ENCODE data around the gene TSPEAR.

The TSPEAR gene

DNA sequence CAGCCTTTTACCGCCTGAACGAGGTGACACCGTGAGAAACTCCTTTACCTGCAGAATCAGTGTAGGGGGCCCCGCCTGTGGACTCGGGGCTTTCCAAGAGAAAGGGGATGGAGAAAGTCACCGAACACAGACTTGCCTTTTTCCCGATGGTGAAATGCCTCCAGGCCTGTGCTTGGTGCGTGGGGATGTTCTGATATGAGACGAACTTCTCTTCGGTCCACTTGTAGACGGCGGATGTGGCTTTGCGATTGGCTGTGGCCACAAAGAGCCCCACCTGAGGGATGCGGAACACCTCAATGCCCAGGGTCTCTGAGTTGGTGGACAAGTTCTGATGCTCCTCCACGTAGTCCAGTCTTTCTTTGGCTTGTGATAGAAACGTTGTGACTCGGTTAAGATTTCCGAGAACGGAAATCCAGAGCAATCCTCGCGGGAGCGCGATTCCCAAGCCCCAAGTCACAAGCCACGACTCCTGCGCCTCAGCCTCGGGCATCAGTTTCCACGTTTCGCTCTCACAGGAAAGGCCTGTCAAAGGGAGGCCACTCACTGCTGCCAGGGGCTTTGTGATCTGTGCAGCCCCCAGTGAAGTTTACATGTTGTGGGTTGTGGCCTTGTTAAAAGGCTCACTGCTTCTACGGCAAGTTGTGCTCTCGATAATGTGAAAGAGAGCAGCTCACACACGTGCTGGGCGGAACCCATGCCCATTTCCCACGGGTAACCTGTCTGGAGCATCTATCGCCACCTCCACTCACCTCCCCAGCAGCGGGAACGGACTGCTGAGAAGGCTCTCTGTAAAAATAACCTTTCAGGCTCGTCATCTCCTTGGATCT lies 184.0 kb downstream of the TSPEAR start:
- intact Hi-C loops (cut with DNase I), result no loop called here
- DNase-seq, result peak in 3 of 10 donors; percentile 8 to 39 (median 19)

DNA sequence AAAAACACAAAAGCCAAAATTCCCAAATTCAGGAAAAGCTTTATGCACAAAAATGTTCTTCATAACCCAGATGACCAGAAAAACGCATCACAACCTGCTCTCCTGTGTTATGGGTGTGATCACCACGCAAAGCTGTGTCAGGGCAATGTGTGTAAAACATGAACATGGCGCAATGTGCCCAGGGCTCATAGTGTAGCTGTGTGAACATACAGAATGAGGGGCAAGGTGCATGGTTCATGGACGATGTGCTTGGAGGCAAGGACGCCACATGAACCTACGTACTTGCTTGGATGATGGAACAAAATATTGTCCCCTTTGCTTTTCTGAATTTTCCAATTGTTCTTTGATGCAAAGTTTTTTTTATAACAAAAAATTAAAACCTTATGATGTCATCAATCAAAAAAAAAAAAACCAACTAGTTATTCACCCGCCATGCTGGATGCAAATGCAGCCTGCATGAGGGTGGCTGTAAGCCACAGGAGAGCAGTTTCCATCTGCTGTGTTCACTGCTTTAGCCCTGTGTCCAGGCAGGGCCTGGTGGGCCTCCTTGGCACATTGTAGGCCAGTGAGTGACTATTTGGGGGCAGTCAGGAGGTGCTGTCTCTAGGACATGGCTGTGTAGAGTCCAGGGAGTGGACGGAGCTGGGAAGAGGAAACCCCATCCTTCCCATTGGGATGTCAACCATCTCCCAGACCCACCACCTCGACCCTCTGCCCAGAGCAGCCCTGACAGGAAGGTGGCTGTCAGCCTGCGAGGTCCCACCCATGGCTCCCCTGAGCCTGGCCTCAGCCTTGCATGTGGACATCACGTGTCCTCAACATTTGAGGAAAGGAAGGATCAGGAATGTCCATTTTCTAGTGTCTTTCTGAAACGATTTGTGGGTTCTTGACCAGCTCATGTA lies 185.0 kb downstream of the TSPEAR start:
- intact Hi-C loops (cut with DNase I), result no loop called here
- peak in 6 of 10 donors; percentile 1 to 69 (median 20) for DNase-seq

DNA sequence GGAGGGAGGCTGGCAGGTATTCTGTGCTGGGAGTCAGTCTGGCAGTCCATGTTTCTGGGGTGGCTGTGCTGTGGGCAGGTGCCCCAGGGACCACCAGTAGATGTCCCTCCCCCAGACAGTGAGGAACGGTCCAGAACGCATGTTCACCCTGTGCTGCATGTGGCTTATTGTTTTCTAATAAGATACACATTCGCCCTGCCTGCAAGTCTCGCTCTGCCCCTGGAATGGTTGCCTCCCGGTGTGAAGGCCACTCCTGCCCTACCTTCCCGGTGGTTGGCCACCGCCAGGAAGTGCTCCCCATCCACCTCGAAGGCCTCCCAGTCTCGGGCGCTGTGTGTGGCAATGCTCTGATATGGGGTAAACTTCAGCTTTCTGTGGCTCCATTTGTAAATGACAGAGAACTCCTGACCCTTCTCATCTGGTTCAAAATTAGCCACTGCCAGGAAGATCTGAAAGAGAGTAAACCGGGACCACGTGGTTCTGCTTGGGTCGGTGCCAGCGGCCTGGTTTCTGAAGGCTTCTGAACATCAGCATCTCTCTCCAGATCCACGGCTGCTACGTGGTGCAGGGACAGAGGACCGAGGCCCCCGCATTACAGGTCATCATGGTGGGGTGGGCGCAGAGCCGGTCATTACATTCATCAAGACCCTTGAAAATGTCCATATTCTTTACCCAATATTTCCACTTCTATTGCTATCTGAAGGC lies 185.8 kb downstream of the TSPEAR start:
- DNase-seq, result peak in 6 of 10 donors; percentile 7 to 81 (median 48)
- intact Hi-C loops (cut with DNase I), result no loop called here

DNA sequence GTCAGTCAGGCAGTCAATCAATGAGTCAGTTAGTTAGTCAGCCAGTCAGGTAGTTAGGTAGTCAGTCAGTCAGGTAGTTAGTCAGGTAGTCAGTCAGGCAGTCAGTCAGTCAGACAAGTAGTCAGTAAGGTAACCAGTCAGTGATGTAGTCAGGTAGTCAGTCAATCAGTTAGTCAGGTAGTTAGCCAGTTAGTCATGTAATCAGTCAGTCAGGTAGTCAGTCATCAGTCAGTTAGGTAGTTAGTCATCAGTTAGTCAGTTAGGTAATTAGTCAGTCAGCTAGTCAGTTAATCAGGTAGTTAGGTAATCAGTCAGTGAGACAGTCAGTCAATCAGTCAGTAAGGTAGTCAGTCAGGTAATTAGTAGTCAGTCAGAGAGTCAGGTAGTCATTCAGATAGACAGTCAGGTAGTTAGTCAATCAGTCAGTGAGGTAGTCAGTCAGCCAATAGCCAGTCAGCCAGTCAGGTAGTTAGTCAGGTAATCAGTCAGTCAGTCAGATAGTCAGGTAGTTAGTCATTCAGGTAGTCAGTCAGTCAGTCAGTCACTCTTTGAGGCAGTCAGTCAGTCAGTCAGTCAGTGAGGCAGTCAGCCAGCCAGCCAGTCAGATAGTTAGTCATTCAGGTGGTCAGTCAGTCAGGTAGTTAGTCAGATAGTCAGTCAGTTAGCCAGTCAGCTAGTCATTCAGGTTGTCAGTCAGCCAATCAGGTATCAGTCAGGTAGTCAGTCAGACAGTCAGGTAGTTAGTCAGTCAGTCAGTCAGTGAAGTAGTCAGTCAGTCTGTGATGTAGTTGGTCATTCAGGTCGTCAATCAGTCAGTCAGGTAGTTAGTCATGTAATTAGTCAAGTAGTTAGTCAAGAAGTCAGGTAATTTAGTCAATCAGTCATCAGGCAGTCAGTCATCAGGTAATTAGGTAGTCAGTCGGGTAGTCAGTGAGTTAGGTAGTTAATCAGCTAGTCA lies 186.7 kb downstream of the TSPEAR start:
- DNase-seq, result no peak
- intact Hi-C loops (cut with DNase I), result no loop called here

DNA sequence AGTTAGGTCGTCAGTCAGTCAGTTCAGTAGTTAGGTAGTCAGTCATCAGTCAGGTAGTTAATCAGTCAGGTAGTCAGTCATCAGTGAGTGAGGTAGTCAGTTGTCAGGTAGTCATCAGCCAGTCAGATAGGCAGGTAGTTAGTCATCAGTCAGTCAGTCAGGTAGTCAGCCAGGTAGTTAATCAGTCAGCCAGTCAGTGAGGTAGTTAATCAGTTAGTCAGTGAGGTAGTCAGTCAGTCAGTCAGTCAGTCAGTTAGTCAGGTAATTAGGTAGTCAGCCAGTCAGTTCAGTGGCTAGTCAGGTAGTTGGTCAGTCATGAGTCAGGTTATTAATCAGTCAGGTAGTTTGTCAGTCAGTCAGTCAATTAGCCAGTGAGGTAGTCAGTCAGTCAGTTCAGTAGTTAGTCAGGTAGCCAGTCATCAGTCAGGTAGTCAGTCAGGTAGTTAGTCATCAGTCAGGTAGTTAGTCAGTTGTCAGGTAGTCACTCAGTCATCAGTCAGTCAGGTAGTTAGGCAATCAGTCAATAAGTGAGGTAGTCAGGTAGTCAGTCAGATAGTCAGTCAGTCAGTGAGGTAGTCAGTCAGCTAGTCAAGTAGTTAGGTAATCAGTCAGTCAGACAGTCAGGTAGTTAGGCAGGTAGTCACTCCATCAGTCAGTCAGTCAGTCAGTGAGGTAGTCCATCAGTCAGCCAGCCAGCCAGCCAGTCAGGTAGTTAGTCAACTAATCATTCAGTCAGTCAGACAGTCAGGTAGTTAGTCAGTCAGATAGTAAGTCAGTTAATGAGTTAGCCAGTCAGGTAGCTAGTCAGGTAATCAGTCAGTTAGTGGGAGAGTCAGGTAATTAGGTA lies 187.6 kb downstream of the TSPEAR start:
- intact Hi-C loops (cut with DNase I), result no loop called here
- no peak for DNase-seq

DNA sequence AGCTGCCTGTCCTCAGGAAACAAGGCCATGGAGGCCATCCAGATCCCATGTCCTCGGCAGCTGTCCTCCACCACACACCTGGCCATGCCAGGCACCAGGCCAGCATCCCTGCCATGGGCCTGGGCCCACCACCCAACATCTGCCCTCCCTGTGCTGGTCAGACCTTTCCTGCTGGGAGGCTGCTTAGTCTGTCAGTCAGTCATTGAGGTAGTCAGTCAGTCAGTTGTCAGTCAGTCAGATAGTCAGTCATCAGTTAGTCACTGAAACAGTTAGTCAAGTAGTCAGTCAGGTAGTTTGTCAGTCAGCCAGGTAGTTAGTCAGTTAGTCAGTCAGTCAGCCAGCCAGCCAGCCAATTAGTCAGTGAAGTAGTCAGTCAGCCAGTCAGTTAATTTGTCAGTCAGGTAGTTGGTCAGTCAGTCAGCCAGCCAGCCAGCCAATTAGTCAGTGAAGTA lies 188.6 kb downstream of the TSPEAR start:
- intact Hi-C loops (cut with DNase I), result no loop called here
- DNase-seq, result peak in 1 of 10 donors; percentile 5

DNA sequence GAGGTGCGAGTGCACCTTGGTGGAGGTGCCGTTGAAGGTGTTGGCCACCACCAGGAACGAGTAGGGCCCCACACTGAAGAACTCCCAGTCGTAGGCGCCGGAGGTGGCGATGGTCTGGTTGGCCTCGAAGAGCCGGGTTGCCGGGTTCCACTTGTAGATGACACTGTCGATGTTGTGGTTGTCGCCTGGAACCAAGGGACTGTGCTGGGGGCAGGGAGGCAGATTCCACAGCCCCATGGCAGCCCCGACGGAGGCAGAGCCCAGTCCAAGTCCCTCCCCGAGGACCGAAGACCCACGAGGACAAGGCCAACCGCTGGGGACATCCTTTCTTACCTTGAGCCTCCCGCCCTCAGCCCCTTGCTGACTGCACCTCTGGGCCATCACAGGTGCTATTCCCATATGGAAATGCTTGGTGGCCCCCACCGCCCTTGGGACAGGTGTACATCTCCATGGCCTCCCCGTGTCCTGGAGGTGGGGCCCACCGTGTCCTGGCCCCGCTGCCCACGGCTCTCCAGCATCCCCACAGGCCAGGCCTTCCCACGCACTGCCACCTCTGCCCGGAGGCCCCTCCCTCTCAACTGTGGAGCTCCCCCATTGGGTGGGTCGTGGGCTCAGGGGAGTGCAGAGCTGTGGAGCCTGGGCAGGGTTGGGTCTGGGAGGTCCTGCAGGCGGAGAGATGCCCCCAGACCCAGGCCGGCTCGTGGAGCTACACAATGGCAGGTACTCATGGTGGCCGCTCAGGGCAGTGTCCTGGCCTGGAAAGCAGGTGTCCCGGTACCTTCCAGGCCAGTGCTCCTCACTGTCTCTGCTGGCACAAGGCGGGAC lies 189.2 kb downstream of the TSPEAR start:
- intact Hi-C loops (cut with DNase I), result no loop called here

DNA sequence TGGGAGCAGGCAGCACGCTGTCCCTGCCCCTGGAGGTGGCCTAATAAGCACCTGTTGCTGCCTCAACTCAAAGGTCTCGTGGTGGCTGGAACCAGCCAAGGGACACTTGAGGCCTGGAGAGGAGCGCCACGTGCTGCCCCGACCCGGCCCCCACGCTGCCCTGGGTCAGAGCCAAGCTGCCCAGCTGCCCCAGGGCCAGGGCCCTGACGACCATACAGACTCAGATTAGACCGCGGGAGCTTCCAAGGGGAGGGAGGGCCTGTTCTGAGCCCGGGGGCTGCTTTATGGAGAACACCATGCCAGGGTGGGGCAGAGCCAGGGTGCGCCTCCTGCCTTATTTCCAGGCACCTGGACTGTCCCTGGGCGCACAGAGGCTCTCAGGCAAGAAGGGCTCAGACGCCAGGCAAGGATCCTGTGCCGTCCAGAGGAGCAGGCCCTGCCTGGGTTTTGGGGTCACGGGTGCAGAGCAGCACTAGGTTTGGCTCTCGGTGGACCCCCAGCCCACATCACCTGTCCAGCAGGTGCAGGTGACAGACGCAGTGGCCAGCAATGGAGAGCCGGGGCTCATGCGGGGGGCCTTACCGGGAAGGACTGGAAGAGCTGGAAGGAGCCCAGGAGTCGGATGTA lies 190.0 kb downstream of the TSPEAR start:
- DNase-seq, result peak in 5 of 10 donors; percentile 2 to 81 (median 58)
- intact Hi-C loops (cut with DNase I), result no loop called here

More for the DNA sequence above, 189.2 kb downstream of the TSPEAR start:
- peak in 6 of 10 donors; percentile 1 to 72 (median 22) for DNase-seq

DNA sequence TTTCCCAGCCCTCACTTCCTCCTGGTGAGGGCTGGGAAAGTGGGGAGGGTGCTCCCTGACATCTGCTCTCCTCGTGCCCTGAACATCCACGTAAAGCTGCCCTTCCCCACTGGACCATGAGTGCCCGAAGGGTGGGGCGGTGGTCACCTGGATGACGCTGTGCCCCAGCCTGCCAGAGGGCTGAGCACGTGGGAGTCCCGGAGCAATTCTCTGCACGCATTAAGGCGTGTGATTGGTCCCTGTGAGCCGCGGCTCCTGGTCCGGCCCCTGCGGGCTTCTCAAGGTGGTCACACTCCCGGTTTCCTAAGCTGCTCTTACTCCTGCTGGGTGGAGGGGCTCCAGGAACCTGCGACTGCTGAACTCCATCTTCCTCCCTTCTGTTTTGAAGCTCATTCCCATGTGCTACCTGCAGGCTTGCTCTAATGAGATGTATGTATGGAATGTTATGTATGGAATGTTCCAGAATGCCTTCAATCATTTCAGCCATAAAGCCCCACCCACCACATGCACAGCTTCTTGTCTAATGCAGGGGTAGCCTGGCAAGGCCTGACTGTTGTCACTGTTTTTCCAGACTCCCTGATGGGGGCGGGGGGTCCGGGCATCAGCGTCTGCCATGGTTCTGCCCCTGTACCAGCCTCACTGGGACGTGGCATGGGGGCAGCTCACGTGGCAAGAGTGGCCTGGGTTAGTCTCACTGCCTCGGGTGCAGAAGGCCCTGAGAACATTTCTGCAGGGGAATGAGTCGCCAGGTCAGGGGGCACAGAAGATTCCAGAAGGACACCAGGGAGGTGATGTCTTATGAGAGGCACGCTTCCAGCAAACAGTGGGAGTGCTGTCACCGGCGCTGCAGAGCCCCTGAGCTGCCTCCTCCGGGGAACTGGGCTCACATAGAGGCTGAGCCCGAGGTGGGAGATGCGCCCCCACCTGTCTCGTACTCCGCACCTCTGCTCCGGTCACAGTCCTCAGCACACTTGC lies 190.8 kb downstream of the TSPEAR start:
- intact Hi-C loops (cut with DNase I), result no loop called here

DNA sequence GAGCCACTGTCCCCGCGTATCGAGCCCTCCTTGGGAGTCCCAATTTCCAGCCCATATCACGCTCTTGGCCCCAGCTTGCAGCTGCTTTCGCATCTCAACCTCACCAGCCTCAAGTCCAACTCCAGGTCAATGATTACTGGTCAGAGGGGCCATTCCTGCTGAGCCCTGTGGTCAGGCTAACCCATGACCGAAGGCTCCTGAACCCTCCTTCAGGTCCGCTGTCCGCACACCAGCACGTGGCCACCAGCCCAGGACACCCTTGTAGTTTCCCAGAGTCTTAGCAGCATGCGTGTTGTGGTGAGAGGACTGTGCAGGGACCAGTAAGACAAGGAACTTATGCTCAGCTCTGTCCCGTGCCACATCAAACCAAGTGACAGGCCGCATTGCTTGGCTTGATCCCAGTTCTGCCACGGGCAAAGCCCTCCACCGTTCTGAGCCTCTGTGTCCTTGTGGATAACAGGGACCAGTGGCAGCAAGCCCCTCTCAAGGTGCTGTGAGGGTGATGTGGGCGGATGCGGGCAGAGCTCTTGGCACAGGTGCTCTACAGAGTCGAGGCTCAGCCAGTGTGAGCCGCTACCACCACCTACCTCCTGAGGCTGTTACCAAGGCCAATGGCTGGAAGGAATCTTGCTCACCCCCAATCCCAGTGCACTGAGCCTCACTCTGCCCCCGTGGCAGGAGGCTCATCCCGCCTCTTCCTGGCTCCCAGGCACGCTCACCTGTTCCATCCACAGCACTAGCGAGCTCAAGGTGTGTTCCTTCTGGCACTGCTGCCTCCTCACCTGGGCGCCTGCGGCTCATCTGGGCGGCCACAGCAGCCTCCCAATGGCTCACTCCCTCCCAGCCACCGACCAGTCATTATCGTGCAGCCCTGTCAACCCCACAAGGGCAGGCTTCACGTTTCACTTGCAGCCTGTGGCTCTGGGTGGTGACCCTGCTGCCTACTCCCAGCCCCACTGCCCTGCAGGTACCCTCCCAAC lies 191.7 kb downstream of the TSPEAR start:
- intact Hi-C loops (cut with DNase I), result no loop called here
- DNase-seq, result peak in 3 of 10 donors; percentile 16 to 65 (median 55)

More for the DNA sequence above, 190.8 kb downstream of the TSPEAR start:
- DNase-seq, result peak in 5 of 10 donors; percentile 3 to 70 (median 39)

DNA sequence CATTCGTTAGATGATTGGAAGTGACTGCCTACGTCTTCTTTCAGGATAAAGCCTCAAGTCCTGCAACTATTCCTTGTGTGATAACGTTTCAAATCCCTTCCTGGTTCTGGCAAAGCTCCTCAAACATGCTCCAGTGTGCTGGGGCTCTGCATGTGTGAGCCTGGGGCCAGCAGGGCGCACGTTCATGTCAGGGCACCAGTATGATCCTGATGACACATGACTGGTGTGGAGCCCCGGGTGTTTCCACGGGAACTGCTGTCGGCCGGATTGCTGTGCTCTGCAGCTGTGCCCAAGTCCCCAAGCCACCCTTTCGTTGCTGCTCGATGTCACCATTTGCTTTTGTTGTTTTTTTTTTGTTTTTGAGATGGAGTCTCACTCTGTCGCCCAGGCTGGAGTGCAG lies 192.7 kb downstream of the TSPEAR start:
- DNase-seq, result peak in 3 of 10 donors; percentile 5 to 62 (median 53)
- intact Hi-C loops (cut with DNase I), result no loop called here

DNA sequence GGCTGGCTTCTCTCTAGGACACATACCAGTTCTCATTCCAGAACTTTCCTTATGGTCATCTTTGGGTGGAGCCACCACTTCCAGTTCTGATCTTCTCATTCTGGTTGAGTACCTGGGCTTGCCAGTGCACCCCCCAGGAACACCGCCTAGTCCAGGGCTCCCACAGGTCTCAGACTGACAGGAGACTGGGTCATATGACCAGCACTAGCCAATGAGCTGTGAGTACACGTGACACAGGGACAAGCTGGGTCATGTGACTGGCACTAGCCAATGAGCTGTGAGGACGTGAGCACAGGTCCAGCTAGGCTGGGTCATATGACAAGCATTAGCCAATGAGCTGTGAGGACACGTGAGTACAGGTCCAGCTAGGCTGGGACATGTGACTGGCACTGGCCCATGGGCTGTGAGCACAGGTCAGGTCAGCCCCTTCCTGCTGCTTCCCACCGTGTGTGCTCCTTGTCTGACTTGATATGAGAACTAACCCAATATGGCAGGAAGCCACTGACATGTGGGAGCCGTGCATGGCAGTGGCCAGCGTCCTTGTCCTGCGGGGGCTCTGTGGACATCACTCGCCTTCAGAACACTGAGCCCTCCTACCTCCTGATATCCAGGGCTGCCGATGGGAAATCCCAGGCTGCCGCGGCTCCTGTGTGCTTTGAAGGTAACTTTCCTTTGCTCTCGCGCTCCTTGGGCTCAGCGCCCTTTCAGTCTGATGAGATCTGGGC lies 194.0 kb downstream of the TSPEAR start:
- intact Hi-C loops (cut with DNase I), result no loop called here
- DNase-seq, result peak in 5 of 10 donors; percentile 41 to 90 (median 76)

DNA sequence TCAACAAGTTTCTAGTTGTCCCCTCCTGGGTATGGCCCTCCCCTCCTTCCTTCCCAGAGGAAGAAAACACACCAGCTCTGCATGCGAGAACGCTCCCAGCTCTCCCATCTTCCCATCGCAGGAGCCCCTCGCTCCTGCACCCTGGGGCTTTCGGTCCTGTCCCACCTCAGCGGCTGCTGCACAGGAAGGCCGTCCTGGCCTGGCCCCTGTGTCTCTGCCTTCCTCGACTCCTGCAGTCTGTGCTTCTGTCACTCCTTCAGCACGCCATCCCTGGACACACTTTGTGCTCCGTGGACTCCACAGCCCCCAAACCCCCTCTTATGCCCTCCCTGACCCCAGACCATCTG lies 194.6 kb downstream of the TSPEAR start:
- DNase-seq, result peak in 4 of 10 donors; percentile 17 to 65 (median 48)

DNA sequence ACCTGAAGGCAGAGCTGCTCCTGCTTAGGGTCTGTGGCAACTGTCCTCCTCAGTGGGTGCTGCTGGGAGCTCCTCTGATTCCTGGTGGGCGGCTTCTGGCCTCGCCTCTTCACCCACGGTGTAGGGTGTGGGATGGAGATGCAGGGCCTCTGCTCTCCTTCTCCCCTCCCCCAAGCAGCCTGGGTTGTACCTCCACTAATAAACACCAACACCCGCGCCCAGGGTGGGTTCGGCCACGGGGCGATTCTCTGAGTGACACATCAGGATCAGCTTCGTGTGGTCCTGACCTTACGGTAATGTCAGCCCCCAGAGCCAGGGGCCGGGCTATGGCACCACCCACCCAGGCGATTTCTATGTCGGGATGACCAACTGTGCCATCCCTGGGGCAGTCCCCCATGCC lies 195.0 kb downstream of the TSPEAR start:
- intact Hi-C loops (cut with DNase I), result no loop called here
- DNase-seq, result peak in 4 of 10 donors; percentile 4 to 66 (median 53)

More for the DNA sequence above, 194.6 kb downstream of the TSPEAR start:
- intact Hi-C loops (cut with DNase I), result no loop called here

All from posterior cingulate gyrus (tissue), 11 donors.